Fibroblast of skin of left quadriceps (primary cell): ENCODE data around the gene CD96.
"Not testable (repeated sequence)": the region's sequence is repeated elsewhere in the genome, so short reads cannot be mapped to it uniquely, and the experiment has no call there.

ENCODE experiments used
- DNase-seq, 2 experiments: peaks; one replicate each; pipeline ENCODE4 v3.0.0-alpha.2; 2013; ENCODE audit warnings: low read depth in 2 of 2

CD96 gene

GRCh38 chr3:111619833-111620232 is 77.8 kb downstream of the CD96 start:
- DNase-seq, result no peak

- DNase-seq, result no peak
These were observed 79.5 kb downstream of the CD96 start for GRCh38 chr3:111621535-111621934.

- DNase-seq, result no peak
These were observed 85.1 kb downstream of the CD96 start for GRCh38 chr3:111627092-111627491.

GRCh38 chr3:111629018-111629417 is 87.0 kb downstream of the CD96 start:
- DNase-seq, result not testable (repeated sequence)

- peak; percentile 24 to 35 for DNase-seq
These were observed 88.6 kb downstream of the CD96 start for GRCh38 chr3:111630638-111631037.

- no peak for DNase-seq
These were observed 93.4 kb downstream of the CD96 start for GRCh38 chr3:111635403-111635802.

- no peak for DNase-seq
These were observed 94.4 kb downstream of the CD96 start for GRCh38 chr3:111636366-111636885.

- no peak for DNase-seq
These were observed 97.3 kb downstream of the CD96 start for GRCh38 chr3:111639316-111639715.

- no peak for DNase-seq
These were observed 107.1 kb downstream of the CD96 start for GRCh38 chr3:111648991-111649579.

GRCh38 chr3:111650378-111651275 is 108.6 kb downstream of the CD96 start:
- DNase-seq, result no peak

- DNase-seq, result no peak
These were observed 110.6 kb downstream of the CD96 start for GRCh38 chr3:111652492-111653180.

- DNase-seq, result no peak
These were observed 111.8 kb downstream of the CD96 start for GRCh38 chr3:111653766-111654165.

- DNase-seq, result no peak
These were observed 120.0 kb downstream of the CD96 start for GRCh38 chr3:111662012-111662411.

GRCh38 chr3:111662907-111663306 is 120.9 kb downstream of the CD96 start:
- no peak for DNase-seq

- no peak for DNase-seq
These were observed 124.2 kb downstream of the CD96 start for GRCh38 chr3:111666041-111666735.

- no peak for DNase-seq
These were observed 125.2 kb downstream of the CD96 start for GRCh38 chr3:111667170-111667569.

- DNase-seq, result no peak
These were observed 125.7 kb downstream of the CD96 start for GRCh38 chr3:111667621-111668239.

- no peak for DNase-seq
These were observed 126.3 kb downstream of the CD96 start for GRCh38 chr3:111668326-111668725.

- peak; percentile 45 to 48 for DNase-seq
These were observed 127.0 kb downstream of the CD96 start for GRCh38 chr3:111668888-111669488.

- DNase-seq, result peak; percentile 23
These were observed 128.1 kb downstream of the CD96 start for GRCh38 chr3:111669926-111670630.
